COR-L47 (cell line): ENCODE measurements around the gene ITGA4.

Source experiments
- DNase-seq: peaks from one replicate; lab custom pipeline; 2025; lab: John Stamatoyannopoulos, UW

Gene ITGA4

DNA sequence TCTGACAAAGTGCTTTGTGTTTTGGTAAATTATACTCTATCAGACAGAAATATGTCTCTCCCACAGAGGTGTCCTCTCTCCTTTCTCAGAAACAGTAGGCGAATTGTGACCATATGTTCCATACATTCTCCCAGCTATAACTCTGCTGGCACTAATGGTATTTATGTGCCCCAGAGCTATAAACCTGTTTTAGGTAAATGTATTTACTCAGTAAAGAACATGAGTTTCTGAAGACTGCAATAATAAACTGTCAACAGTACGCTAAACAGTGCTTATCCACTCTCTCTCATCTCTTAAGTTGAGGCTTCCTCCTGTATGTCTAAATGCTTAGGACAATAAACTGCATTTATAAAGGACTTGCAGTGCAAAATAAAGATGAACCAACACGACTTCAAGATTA lies 58.5 kb downstream of the ITGA4 start:
- DNase-seq = no peak

DNA sequence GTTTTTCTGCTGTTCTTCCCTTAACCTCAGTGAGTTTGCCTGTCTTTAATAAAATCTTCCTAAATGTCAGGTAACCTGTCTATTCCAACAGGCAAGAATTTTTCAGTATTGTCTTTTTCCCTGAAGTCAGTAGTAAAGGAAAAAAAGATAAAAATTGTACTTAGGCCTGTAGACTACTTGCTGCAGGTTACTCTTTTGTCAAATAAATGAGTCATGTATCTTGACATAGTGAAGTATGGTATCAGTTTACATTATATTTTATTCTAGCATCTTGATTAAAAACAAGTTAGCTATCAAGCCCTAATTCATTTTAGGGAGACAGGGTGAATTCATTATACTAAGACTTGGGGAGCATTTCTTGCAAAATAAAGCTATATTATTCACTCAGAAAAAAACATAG lies 59.8 kb downstream of the ITGA4 start:
- no peak for DNase-seq

GRCh38 chr2:181517685-181518301 lies 60.6 kb downstream of the ITGA4 start:
- DNase-seq = no peak

- no peak for DNase-seq
Measured at GRCh38 chr2:181520253-181520652, 63.1 kb downstream of the ITGA4 start.

- no peak for DNase-seq
Measured at GRCh38 chr2:181523756-181524155, 66.6 kb downstream of the ITGA4 start.

- no peak for DNase-seq
Measured at GRCh38 chr2:181526014-181526413, 68.8 kb downstream of the ITGA4 start.

- no peak for DNase-seq
Measured at GRCh38 chr2:181527058-181527457, 69.9 kb downstream of the ITGA4 start.

GRCh38 chr2:181528441-181528840 lies 71.3 kb downstream of the ITGA4 start:
- DNase-seq = no peak

DNA sequence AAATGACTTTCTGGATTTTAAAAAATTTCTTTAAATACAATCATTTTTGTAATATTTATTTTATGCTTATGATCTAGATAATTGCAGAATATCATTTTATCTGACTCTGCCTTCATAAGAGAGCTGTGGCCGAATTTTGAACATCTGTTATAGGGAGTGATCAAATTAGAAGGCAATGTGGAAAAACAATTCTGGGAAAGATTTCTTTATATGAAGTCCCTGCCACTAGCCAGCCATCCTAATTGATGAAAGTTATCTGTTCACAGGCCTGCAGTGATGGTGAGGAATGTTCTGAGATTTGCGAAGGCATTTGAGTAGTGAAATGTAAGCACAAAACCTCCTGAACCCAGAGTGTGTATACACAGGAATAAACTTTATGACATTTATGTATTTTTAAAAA lies 79.5 kb downstream of the ITGA4 start:
- DNase-seq = no peak

DNA sequence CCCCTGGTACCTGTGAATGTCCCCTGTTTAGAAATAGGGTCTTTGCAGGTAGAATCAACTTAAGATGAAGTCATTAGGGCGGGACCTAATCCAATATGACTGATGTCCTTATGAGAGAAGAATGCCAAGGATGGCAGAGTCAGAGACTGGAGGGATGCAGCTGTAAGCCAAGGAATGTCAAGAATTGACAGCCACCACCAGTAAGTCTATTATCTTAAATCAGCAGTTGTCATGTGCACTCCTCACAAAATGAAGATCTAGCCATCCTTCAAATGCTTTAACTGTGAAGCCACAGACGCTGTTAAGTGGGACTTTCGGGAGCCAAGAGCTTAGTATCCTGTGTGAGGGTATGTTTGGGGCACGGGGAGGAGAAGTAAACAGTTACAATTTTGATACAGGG lies 83.2 kb downstream of the ITGA4 start:
- no peak for DNase-seq

DNA sequence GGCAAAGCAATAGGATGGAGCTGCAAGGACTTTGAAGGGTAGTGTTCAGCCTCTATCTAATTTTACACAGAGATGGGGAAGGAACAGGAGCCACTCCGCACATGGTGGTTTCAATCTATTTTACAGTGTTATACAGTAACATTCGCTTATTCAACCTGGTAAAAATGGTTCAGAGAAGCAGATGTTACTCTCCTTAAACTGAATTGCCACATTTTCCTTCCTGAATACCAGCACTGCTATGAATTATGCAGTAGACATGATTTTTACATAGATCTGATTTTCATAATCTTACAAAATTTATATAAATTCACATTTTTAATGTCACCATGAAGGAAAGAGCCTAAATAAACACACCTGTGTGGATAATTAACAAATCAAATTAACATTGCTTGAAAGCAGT lies 85.0 kb downstream of the ITGA4 start:
- DNase-seq = no peak

DNA sequence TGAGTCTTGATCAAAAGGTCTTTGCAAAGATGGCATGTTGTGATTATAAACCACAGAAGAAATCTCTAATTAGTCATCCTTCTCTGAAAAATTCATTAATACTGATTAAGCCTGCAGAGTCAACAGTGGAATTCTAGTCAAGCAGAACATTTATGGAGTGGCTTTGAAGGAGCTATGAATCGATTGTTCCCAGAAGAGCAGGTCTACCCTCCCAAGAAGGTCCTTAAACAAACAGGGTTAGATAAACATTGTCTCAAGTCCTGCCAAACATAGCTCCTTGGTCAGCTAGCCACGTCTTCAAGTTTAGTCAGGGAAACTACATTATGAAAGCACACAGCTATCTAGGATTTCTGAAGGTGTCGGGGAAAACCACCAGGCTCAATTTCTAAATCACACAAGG lies 88.9 kb downstream of the ITGA4 start:
- DNase-seq = no peak

DNA sequence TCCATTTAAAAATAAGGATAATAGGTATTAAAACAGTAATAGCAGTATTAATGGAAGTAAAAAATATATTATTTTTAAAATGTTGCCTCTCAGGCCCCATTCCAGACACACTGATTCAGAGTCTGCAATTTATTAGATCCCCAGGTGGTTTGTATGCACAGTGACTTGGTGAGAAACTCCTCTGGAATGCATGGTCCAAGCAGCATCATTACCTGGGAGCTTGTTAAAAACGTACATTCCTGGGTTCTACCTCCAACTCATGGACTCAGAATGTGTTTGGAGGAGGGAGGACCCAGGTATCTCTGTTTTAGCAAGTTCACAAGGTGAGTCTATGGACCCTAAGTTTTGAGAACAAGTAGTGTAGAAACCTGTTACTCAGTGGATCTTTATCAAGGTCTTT lies 95.6 kb downstream of the ITGA4 start:
- DNase-seq = no peak

DNA sequence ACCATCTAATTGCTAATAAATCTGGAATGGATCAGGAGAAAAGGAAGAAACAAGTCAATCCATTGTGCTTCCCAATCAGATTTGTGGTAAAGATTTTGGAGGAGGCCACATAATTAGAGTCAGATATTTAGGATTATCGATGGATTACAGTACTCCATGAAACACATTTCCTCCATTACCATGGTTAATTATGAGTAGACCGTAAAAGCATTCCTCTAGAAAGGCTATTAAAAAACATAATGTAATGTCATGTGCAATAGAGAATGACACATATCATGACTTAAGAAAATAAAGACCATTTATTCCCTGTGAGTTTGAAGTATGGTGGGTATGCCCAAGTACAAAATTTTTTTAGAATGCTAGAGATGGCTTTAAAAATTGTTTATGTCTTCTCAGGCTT lies 96.1 kb downstream of the ITGA4 start:
- DNase-seq = no peak

- peak; percentile 58 for DNase-seq
Measured at GRCh38 chr2:181554061-181554830, 97.1 kb downstream of the ITGA4 start.

DNA sequence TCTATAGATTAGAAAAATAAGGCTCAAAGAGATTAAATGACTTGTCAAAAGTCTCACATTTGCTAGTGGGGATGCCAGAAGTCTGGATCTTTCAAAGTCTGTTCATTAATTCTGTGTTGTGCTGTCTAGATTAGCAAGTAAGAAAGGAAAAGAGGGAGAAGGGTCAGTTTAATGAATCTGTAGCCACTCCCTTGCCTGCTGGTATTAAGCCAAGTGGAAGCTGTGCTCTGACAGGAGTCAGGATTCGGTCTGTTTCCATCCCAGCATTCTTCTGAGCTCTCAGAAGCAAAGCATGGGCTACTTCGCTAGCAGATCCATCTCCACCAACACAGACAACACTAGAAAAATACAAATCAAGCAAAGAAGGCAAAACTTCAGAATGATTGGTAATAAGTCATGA lies 101.2 kb downstream of the ITGA4 start:
- DNase-seq = no peak

DNA sequence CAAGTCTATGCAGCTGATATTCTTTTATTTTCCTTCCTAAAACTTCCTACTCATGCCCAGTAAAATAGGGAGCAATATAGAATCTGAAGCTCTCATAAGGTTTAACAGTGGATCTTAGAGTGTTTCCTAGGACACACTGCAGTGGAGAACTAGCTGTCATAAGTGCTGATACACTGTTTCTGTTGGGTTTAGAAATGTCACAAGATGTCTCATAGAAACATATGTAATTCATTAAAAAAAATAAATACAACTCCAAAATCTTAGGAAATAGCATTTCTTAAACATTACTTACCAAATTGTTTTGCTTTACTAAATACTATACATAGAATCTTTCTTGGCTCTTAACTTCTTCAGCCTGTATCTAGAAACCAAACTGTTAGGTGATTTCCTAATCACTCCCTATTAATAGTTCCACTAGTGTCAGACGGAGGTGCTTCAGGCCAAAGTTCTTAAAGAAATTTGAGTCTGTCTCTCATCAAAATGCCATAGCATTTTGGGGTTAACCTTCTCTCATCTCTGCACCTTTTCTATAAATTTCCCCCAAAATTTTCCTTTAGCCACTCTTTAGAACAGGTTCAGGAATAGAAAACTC lies 106.0 kb downstream of the ITGA4 start:
- no peak for DNase-seq

GRCh38 chr2:181566334-181567032 lies 109.3 kb downstream of the ITGA4 start:
- DNase-seq = no peak

GRCh38 chr2:181570059-181570458 lies 112.9 kb downstream of the ITGA4 start:
- DNase-seq = no peak

DNA sequence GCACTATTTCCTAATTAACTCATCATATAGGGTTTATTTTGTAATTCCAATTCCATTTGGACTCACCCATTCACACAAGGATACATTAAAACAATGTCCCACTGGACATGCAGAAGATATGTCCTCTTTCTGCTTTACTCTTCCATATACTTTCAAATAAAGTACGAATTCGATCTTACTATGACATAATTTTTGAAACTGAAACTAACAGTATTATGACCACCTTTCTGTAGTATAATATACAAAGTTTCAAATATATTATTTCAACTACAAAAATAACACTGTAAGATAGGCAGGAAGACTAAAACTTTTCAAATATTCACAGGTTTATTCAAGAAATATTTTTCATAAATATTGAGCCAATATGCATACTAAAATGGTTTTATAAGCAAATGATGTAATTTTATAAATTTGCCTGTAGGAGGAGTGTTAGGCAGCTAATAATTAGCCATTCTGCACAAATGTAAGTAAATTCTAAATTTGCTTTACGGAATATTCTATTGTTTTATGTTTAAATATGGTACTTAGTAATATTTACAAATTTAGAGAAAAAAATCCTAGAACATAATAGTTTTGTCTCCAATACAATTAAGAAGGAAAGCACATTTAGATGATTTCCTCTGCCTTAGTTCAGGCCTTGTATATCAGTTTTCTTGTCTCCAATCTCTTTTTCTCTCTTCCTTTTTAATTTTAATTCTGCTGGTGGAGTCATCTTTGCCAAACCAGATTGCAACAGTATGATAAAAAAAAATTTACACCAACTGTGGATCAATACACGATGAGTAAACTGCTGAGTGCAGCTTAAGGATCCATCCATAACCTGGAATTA lies 113.9 kb downstream of the ITGA4 start:
- no peak for DNase-seq

GRCh38 chr2:181573140-181573736 lies 116.1 kb downstream of the ITGA4 start:
- DNase-seq = peak; percentile 17

- peak; percentile 87 for DNase-seq
Measured at GRCh38 chr2:181574321-181574720, 117.1 kb downstream of the ITGA4 start.
